ENCODE data around the gene SPTBN4. TPM values are rescaled to one million over a fixed set of nuclear protein-coding genes. Genes with fewer than 3 reads are reported as not detected.

Gene SPTBN4
- total RNA-seq, 6 donors from 2014 or later, result 0.33 to 8.4 (median 0.67) TPM

GRCh38 chr19:40547836-40548235 is 81.0 kb downstream of the SPTBN4 start:
- no peak overlapping the region for H3K4me3 ChIP-seq
- 85 to 88% methylated on average over 1 of the region's 1 CpG for WGBS, 2 donors
- H3K27me3 ChIP-seq, result peaks cover 0 to 5% (median 0%) of the 10 kb centered on the region in 4 donors

GRCh38 chr19:40549007-40549708 is 82.4 kb downstream of the SPTBN4 start:
- ATAC-seq (ENCODE audit: low FRiP score in 2 of 2) (peak; percentile 43 to 58), DNase-seq (peak; percentile 73 to 89)
- TF ChIP-seq POLR2AphosphoS5 (IDR thresholded peaks at IDR 0.05), result no peak
- TF ChIP-seq, protein P1, sequence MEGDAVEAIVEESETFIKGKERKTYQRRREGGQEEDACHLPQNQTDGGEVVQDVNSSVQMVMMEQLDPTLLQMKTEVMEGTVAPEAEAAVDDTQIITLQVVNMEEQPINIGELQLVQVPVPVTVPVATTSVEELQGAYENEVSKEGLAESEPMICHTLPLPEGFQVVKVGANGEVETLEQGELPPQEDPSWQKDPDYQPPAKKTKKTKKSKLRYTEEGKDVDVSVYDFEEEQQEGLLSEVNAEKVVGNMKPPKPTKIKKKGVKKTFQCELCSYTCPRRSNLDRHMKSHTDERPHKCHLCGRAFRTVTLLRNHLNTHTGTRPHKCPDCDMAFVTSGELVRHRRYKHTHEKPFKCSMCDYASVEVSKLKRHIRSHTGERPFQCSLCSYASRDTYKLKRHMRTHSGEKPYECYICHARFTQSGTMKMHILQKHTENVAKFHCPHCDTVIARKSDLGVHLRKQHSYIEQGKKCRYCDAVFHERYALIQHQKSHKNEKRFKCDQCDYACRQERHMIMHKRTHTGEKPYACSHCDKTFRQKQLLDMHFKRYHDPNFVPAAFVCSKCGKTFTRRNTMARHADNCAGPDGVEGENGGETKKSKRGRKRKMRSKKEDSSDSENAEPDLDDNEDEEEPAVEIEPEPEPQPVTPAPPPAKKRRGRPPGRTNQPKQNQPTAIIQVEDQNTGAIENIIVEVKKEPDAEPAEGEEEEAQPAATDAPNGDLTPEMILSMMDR (IDR thresholded peaks at IDR 0.05), result peak in 5 of 6 experiments; percentile 39 to 63 (median 48)
- TF ChIP-seq EP300 (IDR thresholded peaks at IDR 0.05), result no peak
- TF ChIP-seq POLR2A (IDR thresholded peaks at IDR 0.05), result no peak
- Histone ChIP-seq H3K4me3 (no peak overlapping the region), H3K27ac (no peak overlapping the region), H3K36me3 (no peaks in the 10 kb centered on the region), H3K27me3 (peaks cover 0 to 9% (median 3%) of the 10 kb centered on the region in 4 donors), H3K4me1 (peaks cover 3 to 9% (median 5%) of the 10 kb centered on the region in 4 donors), H3K9me3 (peaks cover 0 to 4% (median 0%) of the 10 kb centered on the region in 4 donors)
- WGBS, 2 donors, result 7 to 11% methylated on average over 24 to 43 of the region's 43 CpGs

More at GRCh38 chr19:40547836-40548235, 81.0 kb downstream of the SPTBN4 start:
- Histone ChIP-seq H3K36me3 (no peaks in the 10 kb centered on the region), H3K9me3 (peaks cover 0 to 4% (median 0%) of the 10 kb centered on the region in 4 donors), H3K27ac (no peak overlapping the region), H3K4me1 (peaks cover 3 to 5% (median 5%) of the 10 kb centered on the region in 4 donors)
- no peak for DNase-seq
- TF ChIP-seq, protein P1 (IDR thresholded peaks at IDR 0.05), result no peak
- TF ChIP-seq POLR2A (IDR thresholded peaks at IDR 0.05) (no peak), EP300 (IDR thresholded peaks at IDR 0.05) (no peak), POLR2AphosphoS5 (IDR thresholded peaks at IDR 0.05) (no peak)
- no peak for ATAC-seq (ENCODE audit: low FRiP score in 2 of 2)

- no peak for ATAC-seq (ENCODE audit: low FRiP score in 2 of 2)
- WGBS, 2 donors, result 78 to 79% methylated on average over 4 of the region's 4 CpGs
- H3K27me3 ChIP-seq, result peaks cover 0 to 14% (median 6%) of the 10 kb centered on the region in 4 donors
Observed at GRCh38 chr19:40550951-40551350, 84.2 kb downstream of the SPTBN4 start.

GRCh38 chr19:40552848-40553247 is 86.0 kb downstream of the SPTBN4 start:
- Histone ChIP-seq H3K4me1 (peaks cover 3 to 11% (median 5%) of the 10 kb centered on the region in 4 donors), H3K36me3 (no peaks in the 10 kb centered on the region), H3K9me3 (no peaks in the 10 kb centered on the region), H3K27me3 (peaks cover 0 to 14% (median 6%) of the 10 kb centered on the region in 4 donors), H3K27ac (no peak overlapping the region), H3K4me3 (no peak overlapping the region)
- DNase-seq (no peak), ATAC-seq (ENCODE audit: low FRiP score in 2 of 2) (no peak)
- no peak for TF ChIP-seq POLR2AphosphoS5 (IDR thresholded peaks at IDR 0.05)
- TF ChIP-seq EP300 (IDR thresholded peaks at IDR 0.05), result no peak
- TF ChIP-seq POLR2A (IDR thresholded peaks at IDR 0.05), result no peak
- TF ChIP-seq, protein P1 (IDR thresholded peaks at IDR 0.05), result no peak
- WGBS, 2 donors, result 84 to 88% methylated on average over 3 of the region's 3 CpGs

More at GRCh38 chr19:40550951-40551350, 84.2 kb downstream of the SPTBN4 start:
- H3K27ac ChIP-seq, result no peak overlapping the region
- TF ChIP-seq POLR2AphosphoS5 (IDR thresholded peaks at IDR 0.05) (no peak), EP300 (IDR thresholded peaks at IDR 0.05) (no peak), POLR2A (IDR thresholded peaks at IDR 0.05) (no peak)
- TF ChIP-seq, protein P1 (IDR thresholded peaks at IDR 0.05), result no peak
- peaks cover 0 to 4% (median 0%) of the 10 kb centered on the region in 4 donors for H3K9me3 ChIP-seq
- H3K4me3 ChIP-seq, result no peak overlapping the region
- no peaks in the 10 kb centered on the region for H3K36me3 ChIP-seq
- no peak for DNase-seq
- H3K4me1 ChIP-seq, result peaks cover 3 to 11% (median 5%) of the 10 kb centered on the region in 4 donors

Measured in upper lobe of left lung (tissue), 6 donors.